Myocyte (in vitro differentiated cells): Measurements from ENCODE around the gene ADGRE2. TPM values are rescaled to one million over a fixed set of nuclear protein-coding genes. Genes with fewer than 3 reads are reported as not detected.
"Not testable (repeated sequence)": the region's sequence is repeated elsewhere in the genome, so short reads cannot be mapped to it uniquely, and the experiment has no call there.

Source experiments
- DNase-seq: peaks from one replicate; pipeline ENCODE4 v3.0.0-alpha.2; 2012; ENCODE audit warnings: low read depth
- total RNA-seq: library from RNA; depleted of rRNA; stranded (reverse); fragments of >200 nt; gene quantifications from 2 replicates; pipeline ENCODE4 v1.2.3, GENCODE V29; 2014

ADGRE2 gene
- total RNA-seq, 1 donor from 2014 or later: 1.1 TPM

GRCh38 chr19:14780622-14781225, 2.4 kb upstream of the ADGRE2 start:
- not testable (repeated sequence) for DNase-seq

GRCh38 chr19:14779151-14779550, 791 bp upstream of the ADGRE2 start:
- DNase-seq: no peak

GRCh38 chr19:14777645-14778044, 715 bp downstream of the ADGRE2 start:
- DNase-seq: not testable (repeated sequence)

GRCh38 chr19:14775869-14776586, 2.3 kb downstream of the ADGRE2 start:
- peak; percentile 5 for DNase-seq

- DNase-seq: not testable (repeated sequence)
Observed at GRCh38 chr19:14775326-14775725, 3.0 kb downstream of the ADGRE2 start.

GRCh38 chr19:14774373-14774772, 4.0 kb downstream of the ADGRE2 start:
- DNase-seq: no peak

GRCh38 chr19:14773722-14774121, 4.6 kb downstream of the ADGRE2 start:
- DNase-seq: not testable (repeated sequence)

- DNase-seq: no peak
Observed at GRCh38 chr19:14772995-14773394, 5.4 kb downstream of the ADGRE2 start.

- no peak for DNase-seq
Observed at GRCh38 chr19:14772467-14772866, 5.9 kb downstream of the ADGRE2 start.

GRCh38 chr19:14770944-14771839, 7.2 kb downstream of the ADGRE2 start:
- no peak for DNase-seq

GRCh38 chr19:14770136-14770535, 8.2 kb downstream of the ADGRE2 start:
- no peak for DNase-seq

GRCh38 chr19:14769201-14769600, 9.2 kb downstream of the ADGRE2 start:
- DNase-seq: no peak

GRCh38 chr19:14768001-14768400, 10.4 kb downstream of the ADGRE2 start:
- no peak for DNase-seq

- no peak for DNase-seq
Observed at GRCh38 chr19:14767466-14767971, 10.8 kb downstream of the ADGRE2 start.

- DNase-seq: not testable (repeated sequence)
Observed at GRCh38 chr19:14765841-14766240, 12.5 kb downstream of the ADGRE2 start.

- not testable (repeated sequence) for DNase-seq
Observed at GRCh38 chr19:14765403-14765802, 13.0 kb downstream of the ADGRE2 start.

- no peak for DNase-seq
Observed at GRCh38 chr19:14764401-14764800, 14.0 kb downstream of the ADGRE2 start.

- DNase-seq: no peak
Observed at GRCh38 chr19:14763497-14764145, 14.7 kb downstream of the ADGRE2 start.

- no peak for DNase-seq
Observed at GRCh38 chr19:14762111-14762510, 16.2 kb downstream of the ADGRE2 start.

GRCh38 chr19:14761607-14762006, 16.8 kb downstream of the ADGRE2 start:
- DNase-seq: no peak

- no peak for DNase-seq
Observed at GRCh38 chr19:14758816-14759215, 19.5 kb downstream of the ADGRE2 start.
